NCI-H526 treated with DMSO at 0.1 percent for 48 hours (cell line): ENCODE results near the gene NSRP1.
"Not testable (repeated sequence)": the region's sequence is repeated elsewhere in the genome, so short reads cannot be mapped to it uniquely, and the experiment has no call there.

Source experiments
- DNase-seq: peaks from one replicate; lab custom pipeline; 2025; lab: John Stamatoyannopoulos, UW

The NSRP1 gene

GRCh38 chr17:30222251-30222650, 105.6 kb downstream of the NSRP1 start:
- DNase-seq = no peak

GRCh38 chr17:30222721-30223175, 106.1 kb downstream of the NSRP1 start:
- peak; percentile 15 for DNase-seq

GRCh38 chr17:30224419-30224960, 107.9 kb downstream of the NSRP1 start:
- no peak for DNase-seq

- no peak for DNase-seq
These were observed 108.5 kb downstream of the NSRP1 start for GRCh38 chr17:30225112-30225511.

- DNase-seq = no peak
These were observed 109.4 kb downstream of the NSRP1 start for GRCh38 chr17:30225919-30226553.

GRCh38 chr17:30226878-30227277, 110.3 kb downstream of the NSRP1 start:
- no peak for DNase-seq

GRCh38 chr17:30228011-30228410, 111.4 kb downstream of the NSRP1 start:
- DNase-seq = no peak

- no peak for DNase-seq
These were observed 112.4 kb downstream of the NSRP1 start for GRCh38 chr17:30229012-30229411.

GRCh38 chr17:30230009-30230408, 113.4 kb downstream of the NSRP1 start:
- DNase-seq = not testable (repeated sequence)

GRCh38 chr17:30230596-30231125, 114.0 kb downstream of the NSRP1 start:
- no peak for DNase-seq

GRCh38 chr17:30232015-30232823, 115.6 kb downstream of the NSRP1 start:
- DNase-seq = no peak

GRCh38 chr17:30232824-30233427, 116.3 kb downstream of the NSRP1 start:
- DNase-seq = no peak

- DNase-seq = no peak
These were observed 117.7 kb downstream of the NSRP1 start for GRCh38 chr17:30234296-30234695.

- DNase-seq = peak; percentile 42
These were observed 118.3 kb downstream of the NSRP1 start for GRCh38 chr17:30234964-30235363.

- DNase-seq = no peak
These were observed 119.0 kb downstream of the NSRP1 start, which contains the start of gene SLC6A4 for GRCh38 chr17:30235386-30236296. TSS of gene SLC6A4 (minus strand) at chr17:30235697. CDS start at chr17:30221958, 13,739 bp downstream.
